ENCODE data around the gene HIP1R.

- TF ChIP-seq, protein P1, sequence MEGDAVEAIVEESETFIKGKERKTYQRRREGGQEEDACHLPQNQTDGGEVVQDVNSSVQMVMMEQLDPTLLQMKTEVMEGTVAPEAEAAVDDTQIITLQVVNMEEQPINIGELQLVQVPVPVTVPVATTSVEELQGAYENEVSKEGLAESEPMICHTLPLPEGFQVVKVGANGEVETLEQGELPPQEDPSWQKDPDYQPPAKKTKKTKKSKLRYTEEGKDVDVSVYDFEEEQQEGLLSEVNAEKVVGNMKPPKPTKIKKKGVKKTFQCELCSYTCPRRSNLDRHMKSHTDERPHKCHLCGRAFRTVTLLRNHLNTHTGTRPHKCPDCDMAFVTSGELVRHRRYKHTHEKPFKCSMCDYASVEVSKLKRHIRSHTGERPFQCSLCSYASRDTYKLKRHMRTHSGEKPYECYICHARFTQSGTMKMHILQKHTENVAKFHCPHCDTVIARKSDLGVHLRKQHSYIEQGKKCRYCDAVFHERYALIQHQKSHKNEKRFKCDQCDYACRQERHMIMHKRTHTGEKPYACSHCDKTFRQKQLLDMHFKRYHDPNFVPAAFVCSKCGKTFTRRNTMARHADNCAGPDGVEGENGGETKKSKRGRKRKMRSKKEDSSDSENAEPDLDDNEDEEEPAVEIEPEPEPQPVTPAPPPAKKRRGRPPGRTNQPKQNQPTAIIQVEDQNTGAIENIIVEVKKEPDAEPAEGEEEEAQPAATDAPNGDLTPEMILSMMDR (IDR thresholded peaks at IDR 0.05): no peak
- no peak for TF ChIP-seq POLR2AphosphoS5 (IDR thresholded peaks at IDR 0.05)
Measured at GRCh38 chr12:122819209-122819785, 16.0 kb upstream of the HIP1R start.

Measured in sigmoid colon (tissue), 4 donors.